K562 (cell line): ENCODE results near the gene ATP8A1.

ENCODE experiments used
- TBP ChIP-seq: optimal IDR thresholded peaks from 2 replicates; pipeline ENCODE3; 2011; ENCODE audit warnings: low read depth, low read length, improper control_type of control experiment
- TF ChIP-seq, protein P1 (sequence below): sonication (generic); formaldehyde crosslinking; IDR thresholded peaks from 2 replicates; pipeline ENCODE4 v1.8.1; 2023; ENCODE audit warnings: mild to moderate bottlenecking, missing genetic modification reagents

DNA sequence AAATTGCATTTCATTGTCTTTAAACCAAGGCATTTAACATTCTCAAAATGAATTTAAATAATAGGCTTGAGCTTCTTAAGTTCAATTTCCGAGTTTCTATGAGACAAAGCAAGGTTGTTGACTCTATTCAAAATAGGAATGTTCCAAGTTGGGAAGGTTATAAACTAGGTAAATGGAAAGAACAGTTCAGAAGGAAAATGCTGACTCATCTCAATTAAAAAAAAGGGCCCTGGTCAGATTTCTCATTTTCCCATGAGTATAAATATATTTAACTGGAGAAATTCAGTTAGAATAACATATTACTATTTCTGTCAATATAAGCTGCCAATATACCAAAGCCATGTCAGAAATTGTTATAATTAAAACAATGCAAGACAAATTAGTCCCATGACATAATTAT is 113.8 kb downstream of the ATP8A1 start:
- TF ChIP-seq, protein P1, sequence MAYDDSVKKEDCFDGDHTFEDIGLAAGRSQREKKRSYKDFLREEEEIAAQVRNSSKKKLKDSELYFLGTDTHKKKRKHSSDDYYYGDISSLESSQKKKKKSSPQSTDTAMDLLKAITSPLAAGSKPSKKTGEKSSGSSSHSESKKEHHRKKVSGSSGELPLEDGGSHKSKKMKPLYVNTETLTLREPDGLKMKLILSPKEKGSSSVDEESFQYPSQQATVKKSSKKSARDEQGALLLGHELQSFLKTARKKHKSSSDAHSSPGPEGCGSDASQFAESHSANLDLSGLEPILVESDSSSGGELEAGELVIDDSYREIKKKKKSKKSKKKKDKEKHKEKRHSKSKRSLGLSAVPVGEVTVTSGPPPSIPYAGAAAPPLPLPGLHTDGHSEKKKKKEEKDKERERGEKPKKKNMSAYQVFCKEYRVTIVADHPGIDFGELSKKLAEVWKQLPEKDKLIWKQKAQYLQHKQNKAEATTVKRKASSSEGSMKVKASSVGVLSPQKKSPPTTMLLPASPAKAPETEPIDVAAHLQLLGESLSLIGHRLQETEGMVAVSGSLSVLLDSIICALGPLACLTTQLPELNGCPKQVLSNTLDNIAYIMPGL (CRISPR knock-in tag), result no peak
- TF ChIP-seq TBP, result no peak
